ENCODE data around the gene GLB1L3. TPM values are rescaled to one million over a fixed set of nuclear protein-coding genes. Genes with fewer than 3 reads are reported as not detected.
A peak's percentile ranks its signal among the peaks of the same experiment; 100 is the strongest.

The GLB1L3 gene
- polyA plus RNA-seq, 1 experiment, result not detected

- ChIA-PET POLR2A (interaction anchor here (1.2 kb wide), 1 partner anchor 43 kb away, joined by 8 read pairs; the partner anchor contains the start of genes NCAPD3 and VPS26B), CTCF (interaction anchor here (1.3 kb wide), 1 partner anchor 339 kb away, joined by 4 read pairs; no protein-coding TSS in a partner anchor)
- peaks cover 3% of the 10 kb centered on the region for H3K27me3 ChIP-seq (ENCODE audit: control insufficient read depth, insufficient read depth, low read length)
- no peak overlapping the region for H3K27ac ChIP-seq (ENCODE audit: low read depth, low read length)
- H3K4me3 ChIP-seq (ENCODE audit: low read depth, low read length), result no peak overlapping the region
- TF ChIP-seq, protein P1, sequence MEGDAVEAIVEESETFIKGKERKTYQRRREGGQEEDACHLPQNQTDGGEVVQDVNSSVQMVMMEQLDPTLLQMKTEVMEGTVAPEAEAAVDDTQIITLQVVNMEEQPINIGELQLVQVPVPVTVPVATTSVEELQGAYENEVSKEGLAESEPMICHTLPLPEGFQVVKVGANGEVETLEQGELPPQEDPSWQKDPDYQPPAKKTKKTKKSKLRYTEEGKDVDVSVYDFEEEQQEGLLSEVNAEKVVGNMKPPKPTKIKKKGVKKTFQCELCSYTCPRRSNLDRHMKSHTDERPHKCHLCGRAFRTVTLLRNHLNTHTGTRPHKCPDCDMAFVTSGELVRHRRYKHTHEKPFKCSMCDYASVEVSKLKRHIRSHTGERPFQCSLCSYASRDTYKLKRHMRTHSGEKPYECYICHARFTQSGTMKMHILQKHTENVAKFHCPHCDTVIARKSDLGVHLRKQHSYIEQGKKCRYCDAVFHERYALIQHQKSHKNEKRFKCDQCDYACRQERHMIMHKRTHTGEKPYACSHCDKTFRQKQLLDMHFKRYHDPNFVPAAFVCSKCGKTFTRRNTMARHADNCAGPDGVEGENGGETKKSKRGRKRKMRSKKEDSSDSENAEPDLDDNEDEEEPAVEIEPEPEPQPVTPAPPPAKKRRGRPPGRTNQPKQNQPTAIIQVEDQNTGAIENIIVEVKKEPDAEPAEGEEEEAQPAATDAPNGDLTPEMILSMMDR (IDR thresholded peaks at IDR 0.05; ENCODE audit: low read depth, low read length), result no peak
- no peaks in the 10 kb centered on the region for H3K9me3 ChIP-seq (ENCODE audit: control insufficient read depth, insufficient read depth, low read length)
- peak; percentile 47 for DNase-seq (ENCODE audit: low read depth, low spot score)
These were observed 9.3 kb upstream of the GLB1L3 start for GRCh38 chr11:134266841-134267251.

- H3K27ac ChIP-seq (ENCODE audit: low read depth, low read length), result no peak overlapping the region
- POLR2A ChIA-PET, result interaction anchor here (1.2 kb wide), 1 partner anchor 43 kb away, joined by 8 read pairs; the partner anchor contains the start of genes NCAPD3 and VPS26B
These were observed 8.7 kb upstream of the GLB1L3 start for GRCh38 chr11:134267461-134267860.

GRCh38 chr11:134267966-134268365 is 8.2 kb upstream of the GLB1L3 start:
- peaks cover 11% of the 10 kb centered on the region for H3K27me3 ChIP-seq (ENCODE audit: control insufficient read depth, insufficient read depth, low read length)
- no peak for DNase-seq (ENCODE audit: low read depth, low spot score)
- H3K9me3 ChIP-seq (ENCODE audit: control insufficient read depth, insufficient read depth, low read length), result no peaks in the 10 kb centered on the region
- H3K4me3 ChIP-seq (ENCODE audit: low read depth, low read length), result no peak overlapping the region
- TF ChIP-seq, protein P1 (IDR thresholded peaks at IDR 0.05; ENCODE audit: low read depth, low read length), result no peak
- ChIA-PET CTCF (interaction anchor here (1.3 kb wide), 1 partner anchor 15 kb away, joined by 3 read pairs; the partner anchor contains the start of genes ACAD8 and THYN1), POLR2A (no interaction called here)
- H3K27ac ChIP-seq (ENCODE audit: low read depth, low read length), result no peak overlapping the region

More at GRCh38 chr11:134267461-134267860, 8.7 kb upstream of the GLB1L3 start:
- Histone ChIP-seq H3K27me3 (ENCODE audit: control insufficient read depth, insufficient read depth, low read length) (peaks cover 6% of the 10 kb centered on the region), H3K4me3 (ENCODE audit: low read depth, low read length) (no peak overlapping the region), H3K9me3 (ENCODE audit: control insufficient read depth, insufficient read depth, low read length) (no peaks in the 10 kb centered on the region)
- TF ChIP-seq, protein P1 (IDR thresholded peaks at IDR 0.05; ENCODE audit: low read depth, low read length), result no peak
- no peak for DNase-seq (ENCODE audit: low read depth, low spot score)
- CTCF ChIA-PET, result interaction anchor here (1.3 kb wide), 2 partner anchors 14 to 340 kb away, joined by 3 to 4 read pairs; partner anchors contain the start of genes ACAD8 and THYN1

GRCh38 chr11:134270250-134270714 is 5.9 kb upstream of the GLB1L3 start:
- H3K4me3 ChIP-seq (ENCODE audit: low read depth, low read length), result no peak overlapping the region
- TF ChIP-seq, protein P1 (IDR thresholded peaks at IDR 0.05; ENCODE audit: low read depth, low read length), result no peak; the same call in 1 of the 2 replicates
- CTCF ChIA-PET, result no interaction called here
- no peak overlapping the region for H3K27ac ChIP-seq (ENCODE audit: low read depth, low read length)
- no peak for DNase-seq (ENCODE audit: low read depth, low spot score)
- POLR2A ChIA-PET, result no interaction called here
- peaks cover 29% of the 10 kb centered on the region for H3K27me3 ChIP-seq (ENCODE audit: control insufficient read depth, insufficient read depth, low read length)
- H3K9me3 ChIP-seq (ENCODE audit: control insufficient read depth, insufficient read depth, low read length), result no peaks in the 10 kb centered on the region

DNA sequence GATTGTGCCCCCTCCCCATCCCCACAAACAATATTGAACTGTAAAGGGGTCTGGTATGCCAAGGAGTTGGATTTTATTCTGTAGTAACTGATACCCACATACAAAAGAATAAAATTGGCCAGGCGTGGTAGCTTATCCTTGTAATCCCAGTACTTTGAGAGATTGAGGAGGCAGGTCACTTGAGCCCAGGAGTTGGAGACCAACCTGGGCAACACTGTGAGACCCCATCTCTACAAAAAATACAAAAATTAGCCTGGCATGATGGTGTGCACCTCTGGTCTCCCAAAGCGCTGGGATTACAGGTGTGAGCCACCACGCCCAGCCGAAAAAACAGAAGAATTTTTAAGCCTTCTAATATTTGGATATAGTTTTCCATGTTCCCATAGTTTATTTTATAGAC is 4.2 kb upstream of the GLB1L3 start:
- H3K27me3 ChIP-seq (ENCODE audit: control insufficient read depth, insufficient read depth, low read length), result peaks cover 44% of the 10 kb centered on the region
- ChIA-PET POLR2A (interaction anchor here (0.5 kb wide), 1 partner anchor 107 kb away, joined by 7 read pairs; no protein-coding TSS in a partner anchor), CTCF (interaction anchor here (1.8 kb wide), 1 partner anchor 11 kb away, joined by 14 read pairs; no protein-coding TSS in a partner anchor)

More for the DNA sequence above, 4.2 kb upstream of the GLB1L3 start:
- no peak for DNase-seq (ENCODE audit: low read depth, low spot score)
- no peak overlapping the region for H3K4me3 ChIP-seq (ENCODE audit: low read depth, low read length)
- H3K27ac ChIP-seq (ENCODE audit: low read depth, low read length), result no peak overlapping the region
- H3K9me3 ChIP-seq (ENCODE audit: control insufficient read depth, insufficient read depth, low read length), result no peaks in the 10 kb centered on the region
- TF ChIP-seq, protein P1 (IDR thresholded peaks at IDR 0.05; ENCODE audit: low read depth, low read length), result no peak
